Erythroblast (primary cell): ENCODE results near the gene CHRNA5.

Experiments used
- GATA1 ChIP-seq: IDR thresholded peaks from 2 replicates; pipeline ENCODE4 v1.6.1; 2011; ENCODE audit warnings: low read depth, mild to moderate bottlenecking, control low read depth, low read length, moderate library complexity
- POLR2A ChIP-seq: IDR thresholded peaks from 2 replicates; pipeline ENCODE4 v1.6.1; 2011; ENCODE audit warnings: mild to moderate bottlenecking, low read length

GRCh38 chr15:78540871-78541743 is 24.2 kb upstream of the CHRNA5 start:
- no peak for TF ChIP-seq POLR2A
- no peak for TF ChIP-seq GATA1
